HepG2 (cell line): ENCODE data around the gene CNIH3. TPM values are rescaled to one million over a fixed set of nuclear protein-coding genes. Genes with fewer than 3 reads are reported as not detected.

Source experiments
- ATAC-seq: fragments of 200-7000 bp; cut with Tn5 transposase; 3 replicates; pipeline ENCODE4 v1.9.1; 2020; ENCODE audit warnings: mild to moderate bottlenecking, moderate library complexity
- BruUV-seq: library from RNA; stranded (reverse); fragments of 400-500 nt; replicated peaks from 2 replicates; lab custom pipeline; 2021; lab: Mats Ljungman, UMichigan
- CTCF ChIA-PET: fragments of 300-600 bp; formaldehyde crosslinking; extraction: SDS; loops from one replicate; lab custom pipeline; 2021; ENCODE audit warnings: low total read pairs, inconsistent platforms, low intra/inter-chr PET ratio; lab: Yijun Ruan, JAX
- POLR2A ChIA-PET: fragments of 350-600 bp; sonication (Branson Sonifier 250); formaldehyde crosslinking; loops from one replicate; lab custom pipeline; 2020; ENCODE audit warnings: antibody characterized with exemption, inconsistent platforms; lab: Yijun Ruan, JAX
- DNase-seq: peaks from one replicate; pipeline ENCODE4 v3.0.0-alpha.2; 2015; ENCODE audit warnings: low spot score
- FAIRE-seq: peaks from 3 replicates; lab custom pipeline; 2011; peaks lifted over from hg19 to GRCh38; lab: Jason Lieb, UNC
- H2AFZ ChIP-seq: one replicate; pipeline ENCODE4 v1.6.1; 2011; ENCODE audit warnings: low read length, inconsistent platforms
- H3K27ac ChIP-seq: fragments of 300-600 bp; 3 replicates; pipeline ENCODE4 v1.8.0; 2011; ENCODE audit warnings: mixed run types, mild to moderate bottlenecking, mixed read lengths, low read length, inconsistent platforms; ENCODE audit not compliant: insufficient read depth; ENCODE audit errors: extremely low read length
- H3K27me3 ChIP-seq, 2 experiments: fragments of 200-600 bp in 1 of 2; 2 replicates in 1 of 2; 3 replicates in 1 of 2; pipeline versions ENCODE4 v1.6.0 to v1.8.0; 2011; ENCODE audit warnings: low read length in 2 of 2, mild to moderate bottlenecking in 2 of 2, moderate library complexity in 2 of 2, inconsistent platforms in 1 of 2; ENCODE audit not compliant: insufficient read depth in 2 of 2, control insufficient read depth in 1 of 2
- H3K36me3 ChIP-seq, 2 experiments: fragments of 200-600 bp in 1 of 2; replicated peaks in 1 of 2; 2 replicates in 1 of 2; 3 replicates in 1 of 2; pipeline versions ENCODE4 v1.5.1 to v1.8.0; 2011; ENCODE audit warnings: low read length in 2 of 2, inconsistent platforms in 1 of 2; ENCODE audit not compliant: insufficient read depth in 2 of 2, control insufficient read depth in 1 of 2
- H3K4me1 ChIP-seq: 2 replicates; pipeline ENCODE4 v1.5.1; 2012; ENCODE audit warnings: low read length, inconsistent platforms; ENCODE audit not compliant: insufficient read depth
- H3K4me2 ChIP-seq: 2 replicates; pipeline ENCODE4 v1.6.0; 2011; ENCODE audit warnings: low read depth, low read length, inconsistent platforms
- H3K4me3 ChIP-seq, 3 experiments: fragments of 200-600 bp in 1 of 3; sonication (generic), shearing (Covaris generic) in 1 of 3; replicated peaks in 1 of 3; 2 replicates each; pipeline ENCODE4 v1.5.1; 2011 to 2016; ENCODE audit warnings: low read length in 3 of 3, inconsistent platforms in 2 of 3, low read depth in 2 of 3, mild to moderate bottlenecking in 2 of 3, control low read depth in 1 of 3, mixed read lengths in 1 of 3; ENCODE audit not compliant: insufficient read depth in 1 of 3
- H3K79me2 ChIP-seq: one replicate; pipeline ENCODE4 v1.6.1; 2011; ENCODE audit warnings: low read length, inconsistent platforms; ENCODE audit not compliant: insufficient read depth
- H3K9ac ChIP-seq: 2 replicates; pipeline ENCODE4 v1.6.0; 2011; ENCODE audit warnings: mild to moderate bottlenecking, low read depth, low read length, inconsistent platforms; ENCODE audit not compliant: insufficient read depth
- H3K9me3 ChIP-seq: 2 replicates; pipeline ENCODE4 v1.5.1; 2012; ENCODE audit warnings: mild to moderate bottlenecking, low read length
- H4K20me1 ChIP-seq: 2 replicates; pipeline ENCODE4 v1.6.0; 2011; ENCODE audit warnings: inconsistent platforms, mild to moderate bottlenecking, low read length, moderate library complexity; ENCODE audit not compliant: insufficient read depth
- HDAC1 ChIP-seq: sonication (generic); formaldehyde crosslinking; IDR thresholded peaks from 2 replicates; pipeline ENCODE4 v1.5.1; 2020; ENCODE audit warnings: mild to moderate bottlenecking, missing genetic modification reagents
- HIVEP1 ChIP-seq: sonication (generic); formaldehyde crosslinking; IDR thresholded peaks from 2 replicates; pipeline ENCODE4 v1.4.0; 2020; ENCODE audit warnings: mild to moderate bottlenecking, missing genetic modification reagents
- HMGXB3 ChIP-seq: sonication (generic); formaldehyde crosslinking; IDR thresholded peaks from 2 replicates; pipeline ENCODE4 v1.4.0; 2020; ENCODE audit warnings: missing genetic modification reagents, borderline replicate concordance
- RFXANK ChIP-seq: IDR thresholded peaks from 2 replicates; pipeline ENCODE4 v1.6.1; 2016
- SALL2 ChIP-seq: sonication (generic); formaldehyde crosslinking; IDR thresholded peaks from 2 replicates; pipeline ENCODE4 v1.8.1; 2023; ENCODE audit warnings: mild to moderate bottlenecking, missing genetic modification reagents, inconsistent platforms
- SMYD3 ChIP-seq: sonication (generic); formaldehyde crosslinking; IDR thresholded peaks from 2 replicates; pipeline ENCODE4 v1.8.1; 2023; ENCODE audit warnings: mild to moderate bottlenecking, missing genetic modification reagents
- TEAD3 ChIP-seq: optimal IDR thresholded peaks from 2 replicates; pipeline ENCODE3; 2016; ENCODE audit warnings: borderline replicate concordance
- THAP11 ChIP-seq: IDR thresholded peaks from 2 replicates; pipeline ENCODE4 v1.6.1; 2016; ENCODE audit warnings: missing biosample characterization, missing genetic modification reagents
- ZBED4 ChIP-seq: sonication (generic); formaldehyde crosslinking; IDR thresholded peaks from 2 replicates; pipeline ENCODE4 v1.4.0; 2020; ENCODE audit warnings: missing genetic modification reagents, borderline replicate concordance
- ZBTB14 ChIP-seq: sonication (generic); formaldehyde crosslinking; IDR thresholded peaks from 2 replicates; pipeline ENCODE4 v1.4.0; 2020; ENCODE audit warnings: missing genetic modification reagents
- ZBTB38 ChIP-seq: sonication (generic); formaldehyde crosslinking; IDR thresholded peaks from 2 replicates; pipeline ENCODE4 v1.5.1; 2020; ENCODE audit warnings: mild to moderate bottlenecking, missing genetic modification reagents
- ZNF12 ChIP-seq: sonication (generic); formaldehyde crosslinking; IDR thresholded peaks from 2 replicates; pipeline ENCODE4 v1.5.0; 2020; ENCODE audit warnings: missing genetic modification reagents
- ZNF704 ChIP-seq: sonication (generic); formaldehyde crosslinking; IDR thresholded peaks from 2 replicates; pipeline ENCODE4 v1.8.1; 2023; ENCODE audit warnings: mild to moderate bottlenecking, inconsistent platforms, moderate library complexity, missing genetic modification reagents, borderline replicate concordance
- WGBS: methylation state at CpG from one replicate; pipeline ENCODE4 v1.1.6; 2017; ENCODE audit warnings: low lambda C conversion rate; 5-methylcytosine and 5-hydroxymethylcytosine counted together
- in situ Hi-C: cut with HindIII; loops from 2 replicates; pipeline ENCODE4 v1.10.0; 2017; ENCODE audit warnings: low pct_unique_long_range_greater_than_20kb; ENCODE audit not compliant: extremely low pct_ligation_motif_present
- intact Hi-C: fragments of 100-400 bp; cut with micrococcal nuclease; formaldehyde crosslinking; loops from one replicate; pipeline ENCODE4 v1.10.0; 2022; ENCODE audit not compliant: unreplicated experiment
- polyA plus RNA-seq, 8 experiments: library from polyadenylated mRNA; depleted of rRNA in 3 of 8; stranded (reverse) in 7 of 8; unstranded in 1 of 8; fragments of >200 nt; fragmentation: Illumina TruSeq in 4 of 8; extraction: Trizol in 4 of 8; gene quantifications; 2 replicates each; pipeline versions ENCODE4 v1.2.1 to v1.2.3, GENCODE V29; 2011 to 2016; ENCODE audit warnings: low read depth in 4 of 8, missing spikeins in 1 of 8, mixed read lengths in 1 of 8; ENCODE audit not compliant: insufficient read depth in 1 of 8
- total RNA-seq, 5 experiments: library from RNA; depleted of rRNA; stranded (reverse); fragments of >200 nt; fragmentation: Illumina TruSeq; extraction: Trizol; gene quantifications; 2 replicates each; pipeline ENCODE4 v1.2.3, GENCODE V29; 2016; ENCODE audit warnings: low read depth in 1 of 5

Gene CNIH3
- total and polyA plus RNA-seq, 2 of the 13 experiments (the other 11 are each of a cell fraction or from before 2014, with no cell fraction given) = 0.36 to 1.1 TPM

DNA sequence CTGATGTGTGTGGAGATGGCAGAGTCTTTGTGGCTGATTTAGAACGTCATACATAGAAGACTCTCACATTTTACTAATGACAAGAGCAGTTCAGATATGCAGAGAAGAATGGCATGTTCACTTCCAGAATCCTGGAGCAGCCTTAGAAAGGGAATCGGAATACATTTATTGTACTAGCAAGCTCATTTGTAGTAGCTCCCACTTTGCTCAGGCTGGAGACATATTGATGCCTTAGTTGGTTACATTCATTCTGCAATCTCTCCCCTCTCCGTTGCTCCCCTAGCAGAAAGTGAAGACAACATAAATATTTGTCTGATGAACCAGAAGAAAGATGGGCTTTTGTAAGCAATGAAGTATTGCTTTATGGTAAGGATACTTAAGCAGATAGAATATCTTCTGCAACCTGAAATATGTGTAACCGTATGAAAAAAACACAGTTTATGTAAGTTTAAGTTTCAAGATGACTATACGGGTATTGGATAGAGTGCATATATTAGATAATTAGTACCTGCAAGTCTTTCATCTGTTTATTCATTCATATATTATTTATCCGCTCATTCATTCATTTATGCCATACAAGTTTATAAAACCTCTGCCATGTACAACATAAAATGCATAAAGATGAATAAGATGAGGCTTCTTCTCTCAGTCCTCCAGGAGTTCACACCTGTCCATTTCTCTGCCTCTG lies 135.7 kb downstream of the CNIH3 start (continued):
- TF ChIP-seq HMGXB3 (CRISPR knock-in tag) (no peak), THAP11 (CRISPR knock-in tag) (no peak), SALL2 (CRISPR knock-in tag) (no peak), ZBTB38 (CRISPR knock-in tag) (no peak), RFXANK (CRISPR knock-in tag) (no peak)

DNA sequence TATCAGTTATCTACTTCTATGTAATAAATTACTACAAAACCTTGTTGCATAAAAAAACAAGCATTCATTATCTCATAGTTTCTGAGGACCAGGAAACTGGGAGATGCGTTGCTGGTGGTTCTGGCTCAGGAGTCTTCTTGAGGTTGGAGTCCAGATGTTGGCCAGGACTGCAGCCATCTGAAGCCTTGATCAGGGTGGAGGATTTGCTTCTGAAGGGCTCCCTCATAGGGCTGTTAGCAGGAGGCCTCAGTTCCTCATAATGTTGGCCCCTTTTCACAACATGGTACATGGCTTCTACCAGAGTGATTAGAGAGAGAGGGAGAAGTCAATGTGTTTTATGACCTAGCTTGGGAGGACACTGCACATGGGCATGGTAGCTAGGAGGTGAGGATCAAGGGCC lies 137.4 kb downstream of the CNIH3 start:
- no peaks in the 10 kb centered on the region for H3K4me1 ChIP-seq
- H3K27me3 ChIP-seq = no peaks in the 10 kb centered on the region
- H3K4me3 ChIP-seq = no peak overlapping the region
- H3K4me2 ChIP-seq = no peak overlapping the region
- no peak for FAIRE-seq
- no peak overlapping the region for H3K9ac ChIP-seq
- no peaks in the 10 kb centered on the region for H3K36me3 ChIP-seq
- no peak for DNase-seq
- H4K20me1 ChIP-seq = no peaks in the 10 kb centered on the region
- 0% methylated on average over 1 of the region's 1 CpG for WGBS
- no peak overlapping the region for H2AFZ ChIP-seq
- POLR2A ChIA-PET = no interaction called here
- CTCF ChIA-PET = no interaction called here
- no TSS peak for BruUV-seq
- intact Hi-C loops = no loop called here
- ATAC-seq = no peak
- in situ Hi-C loops = no loop called here
- peaks cover 4% of the 10 kb centered on the region for H3K9me3 ChIP-seq
- no peaks in the 10 kb centered on the region for H3K79me2 ChIP-seq
- no peak overlapping the region for H3K27ac ChIP-seq
- TF ChIP-seq ZBED4 (CRISPR knock-in tag) (no peak), ZNF12 (CRISPR knock-in tag) (no peak), HIVEP1 (CRISPR knock-in tag) (no peak), TEAD3 (CRISPR knock-in tag) (no peak), SMYD3 (CRISPR knock-in tag) (no peak), ZNF704 (no peak), ZBTB14 (no peak), HDAC1 (no peak)
